Measurements from ENCODE around the gene BPHL.

DNA sequence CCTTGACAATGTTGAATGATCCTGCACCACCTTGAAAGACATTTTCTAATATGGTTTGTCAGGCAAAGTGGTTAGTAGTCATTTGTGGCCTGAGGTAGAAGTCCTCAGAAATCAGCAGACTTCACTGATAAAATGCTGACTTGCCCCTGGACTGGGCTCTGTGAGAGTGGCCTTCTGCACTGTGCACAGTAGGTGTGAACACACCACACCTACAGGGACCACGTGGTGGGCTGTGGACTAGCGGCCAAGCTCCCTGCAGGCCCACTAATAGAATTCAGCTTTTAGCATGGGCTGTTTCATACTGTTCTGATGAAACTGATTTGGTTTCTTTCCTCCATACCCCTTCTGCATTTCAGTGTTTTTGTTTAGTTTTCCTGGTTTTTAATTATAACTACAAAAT lies 7.3 kb downstream of the BPHL start:
- TF ChIP-seq, protein P1, sequence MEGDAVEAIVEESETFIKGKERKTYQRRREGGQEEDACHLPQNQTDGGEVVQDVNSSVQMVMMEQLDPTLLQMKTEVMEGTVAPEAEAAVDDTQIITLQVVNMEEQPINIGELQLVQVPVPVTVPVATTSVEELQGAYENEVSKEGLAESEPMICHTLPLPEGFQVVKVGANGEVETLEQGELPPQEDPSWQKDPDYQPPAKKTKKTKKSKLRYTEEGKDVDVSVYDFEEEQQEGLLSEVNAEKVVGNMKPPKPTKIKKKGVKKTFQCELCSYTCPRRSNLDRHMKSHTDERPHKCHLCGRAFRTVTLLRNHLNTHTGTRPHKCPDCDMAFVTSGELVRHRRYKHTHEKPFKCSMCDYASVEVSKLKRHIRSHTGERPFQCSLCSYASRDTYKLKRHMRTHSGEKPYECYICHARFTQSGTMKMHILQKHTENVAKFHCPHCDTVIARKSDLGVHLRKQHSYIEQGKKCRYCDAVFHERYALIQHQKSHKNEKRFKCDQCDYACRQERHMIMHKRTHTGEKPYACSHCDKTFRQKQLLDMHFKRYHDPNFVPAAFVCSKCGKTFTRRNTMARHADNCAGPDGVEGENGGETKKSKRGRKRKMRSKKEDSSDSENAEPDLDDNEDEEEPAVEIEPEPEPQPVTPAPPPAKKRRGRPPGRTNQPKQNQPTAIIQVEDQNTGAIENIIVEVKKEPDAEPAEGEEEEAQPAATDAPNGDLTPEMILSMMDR (conservative IDR thresholded peaks at IDR 0.05; ENCODE audit: low read length) = no peak
- TF ChIP-seq EZH2phosphoT487 (IDR thresholded peaks at IDR 0.05; ENCODE audit: borderline replicate concordance, low read depth, low read length) = no peak
